Prostate gland (tissue), 2 donors: ENCODE data around the gene GMPS.

Experiments used
- CTCF ChIP-seq, 4 experiments: fragments of 200-600 bp in 2 of 4; fragments of 450-650 bp in 2 of 4; sonication (generic) in 2 of 4; IDR thresholded peaks; 1 replicate in 3 of 4; 2 replicates in 1 of 4; pipeline ENCODE4 v1.5.1; 2016 to 2019; ENCODE audit warnings: antibody characterized with exemption in 4 of 4, mild to moderate bottlenecking in 2 of 4, moderate library complexity in 2 of 4
- POLR2A ChIP-seq: fragments of 450-650 bp; IDR thresholded peaks from one replicate; pipeline ENCODE4 v1.6.1; 2016; ENCODE audit warnings: antibody characterized with exemption, mild to moderate bottlenecking
- POLR2AphosphoS5 ChIP-seq: sonication (generic); formaldehyde crosslinking; IDR thresholded peaks from one replicate; pipeline ENCODE4 v1.6.1; 2017; ENCODE audit warnings: antibody characterized with exemption

DNA sequence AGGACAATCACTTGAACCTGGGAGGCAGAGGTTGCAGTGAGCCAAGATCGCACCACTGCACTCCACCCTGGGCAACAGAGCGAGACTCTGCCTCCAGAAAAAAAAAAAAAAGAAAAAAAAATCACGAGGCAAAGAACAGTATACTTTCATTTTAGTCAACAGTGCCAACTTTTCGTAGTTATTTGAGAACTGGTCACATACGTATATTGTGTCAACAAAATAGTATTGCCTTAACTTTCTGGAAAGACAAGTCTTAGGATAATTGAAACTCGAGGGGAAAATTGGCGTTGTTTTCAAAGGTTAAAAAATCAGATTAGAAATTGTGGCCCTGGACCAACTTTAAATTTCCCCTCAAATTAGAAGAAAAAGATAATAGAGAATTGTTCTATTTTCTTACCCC, 13.8 kb downstream of the GMPS start:
- TF ChIP-seq POLR2A (no peak), POLR2AphosphoS5 (no peak), CTCF (IDR thresholded peaks at IDR 0.05) (no peak)
